GM18858 (cell line): ENCODE results near the gene PM20D1.

Experiments used
- ATAC-seq: cut with Tn5 transposase; IDR thresholded peaks from one replicate; pipeline ENCODE4 v1.9.1; 2021; ENCODE audit not compliant: unreplicated experiment

Gene PM20D1

DNA sequence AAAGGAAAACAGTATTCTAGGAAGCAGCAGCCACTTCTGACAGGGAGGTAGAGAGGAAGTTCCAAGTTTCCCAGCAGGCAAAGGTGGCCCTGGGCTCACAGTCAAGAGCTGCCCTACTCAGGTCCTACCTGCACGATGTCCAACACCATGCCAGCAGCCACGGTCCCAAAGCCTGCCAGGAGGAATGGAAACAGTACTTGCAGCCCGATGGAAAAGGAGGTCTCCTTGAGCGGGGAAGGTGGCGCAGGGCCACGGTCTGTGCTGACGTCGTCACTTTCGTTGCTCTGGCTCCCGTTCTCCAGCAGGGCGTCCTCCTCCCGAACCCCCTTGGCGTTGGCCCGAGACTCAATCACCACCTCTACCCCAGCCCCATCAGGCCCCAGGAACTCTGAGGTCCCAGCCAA is 40.0 kb downstream of the PM20D1 start:
- no peak for ATAC-seq

DNA sequence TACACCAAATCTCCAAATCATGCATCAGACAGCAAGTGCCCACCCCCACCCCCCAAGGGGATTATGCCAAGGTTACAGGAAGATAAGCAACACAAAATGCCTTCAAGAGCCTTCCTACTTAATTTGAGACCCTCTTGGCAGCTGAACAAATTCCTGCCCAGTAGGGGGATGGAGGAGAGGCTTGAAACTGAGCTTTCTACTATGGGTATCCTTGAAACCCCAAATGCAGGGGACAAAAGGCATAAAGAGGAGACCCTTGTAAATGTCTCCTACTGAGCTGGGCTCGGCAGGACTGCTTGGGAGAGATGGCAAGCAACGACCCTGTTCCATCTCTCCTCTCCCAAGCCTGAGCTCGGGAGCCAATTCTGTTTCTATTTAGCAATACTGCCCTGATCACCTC is 40.5 kb downstream of the PM20D1 start:
- no peak for ATAC-seq

GRCh38 chr1:205805082-205805711 is 44.7 kb downstream of the PM20D1 start:
- ATAC-seq, result no peak

GRCh38 chr1:205804605-205805004 is 45.3 kb downstream of the PM20D1 start:
- ATAC-seq, result no peak

GRCh38 chr1:205803986-205804385 is 45.9 kb downstream of the PM20D1 start:
- ATAC-seq, result no peak

GRCh38 chr1:205802060-205802459 is 47.9 kb downstream of the PM20D1 start:
- no peak for ATAC-seq

GRCh38 chr1:205800981-205801703 is 48.8 kb downstream of the PM20D1 start:
- ATAC-seq, result no peak

DNA sequence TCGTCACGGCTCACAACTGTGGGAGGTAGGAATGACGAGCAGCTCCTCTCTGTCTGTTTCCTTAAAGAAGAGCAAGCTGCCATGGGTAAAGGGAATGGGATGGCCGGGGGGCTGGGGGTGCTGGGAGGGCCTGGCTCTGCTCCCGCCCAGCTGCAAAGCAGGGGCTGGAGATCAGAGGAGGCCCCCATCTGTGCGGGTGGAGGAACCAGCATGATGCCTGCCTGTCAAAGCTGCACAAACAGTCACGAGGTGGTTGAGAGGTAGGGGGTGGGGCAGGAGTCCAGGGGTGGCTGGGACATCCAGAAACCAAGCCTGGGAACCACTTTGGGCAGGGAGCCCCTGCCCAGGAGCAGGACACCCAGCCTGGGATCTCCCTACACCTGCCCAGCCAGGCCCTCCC is 49.5 kb downstream of the PM20D1 start:
- no peak for ATAC-seq

- no peak for ATAC-seq
Observed at GRCh38 chr1:205798577-205798976, 51.4 kb downstream of the PM20D1 start.

- no peak for ATAC-seq
Observed at GRCh38 chr1:205797168-205797567, 52.8 kb downstream of the PM20D1 start.

GRCh38 chr1:205794011-205794730 is 55.8 kb downstream of the PM20D1 start:
- ATAC-seq, result no peak

DNA sequence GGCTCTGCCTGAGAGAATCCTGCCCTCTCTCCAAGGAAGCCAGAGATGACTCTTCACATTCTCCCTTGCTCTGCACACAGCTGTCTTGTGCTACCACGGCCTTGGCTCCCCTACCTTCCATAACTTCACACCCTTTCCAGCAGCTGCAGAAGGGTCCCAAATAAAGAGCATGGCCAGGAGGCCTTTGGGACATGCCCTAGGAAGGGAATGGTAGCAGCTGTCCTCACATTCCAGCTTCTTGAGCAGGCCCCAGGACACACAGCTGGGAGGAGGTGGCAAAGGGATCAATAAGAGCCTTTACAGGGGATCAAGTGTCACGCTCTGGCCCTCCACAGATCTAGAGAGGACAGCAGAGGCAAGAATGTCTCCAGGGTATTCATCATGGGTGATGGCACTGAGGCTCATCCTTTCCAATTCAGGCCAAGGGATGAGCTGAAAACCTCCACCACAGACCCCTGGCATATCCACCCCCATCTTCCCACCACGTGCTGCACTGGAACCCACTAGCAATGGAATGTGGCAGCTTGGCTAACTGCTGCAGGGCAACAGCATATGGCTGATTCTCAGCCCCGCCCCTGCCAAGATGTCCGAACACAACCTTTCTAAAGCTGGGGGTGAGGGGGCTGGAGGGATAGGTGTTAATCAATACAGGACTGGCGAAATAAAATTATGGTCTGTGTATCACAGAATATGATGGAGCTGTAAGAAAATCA is 56.8 kb downstream of the PM20D1 start:
- ATAC-seq, result no peak

DNA sequence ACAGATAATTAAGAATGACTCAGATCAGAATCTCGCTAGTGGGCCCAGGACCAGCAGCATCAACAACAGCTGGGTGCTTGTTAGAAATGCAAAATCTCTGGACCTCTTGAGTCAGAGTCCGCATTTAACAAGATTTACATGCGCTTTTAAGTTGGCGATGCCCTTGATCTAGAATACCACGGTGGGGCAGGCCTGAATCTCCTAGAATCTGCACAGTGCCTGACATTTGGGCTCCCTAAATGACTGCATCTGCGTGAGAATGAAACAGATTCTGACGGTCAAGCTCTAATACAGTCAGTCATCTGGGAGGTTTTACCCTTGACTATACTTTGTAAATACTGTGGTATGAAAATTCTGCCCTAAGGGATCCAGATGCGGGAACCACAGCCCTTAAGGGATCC is 57.5 kb downstream of the PM20D1 start:
- no peak for ATAC-seq

GRCh38 chr1:205791568-205792180 is 58.3 kb downstream of the PM20D1 start:
- ATAC-seq, result no peak

- ATAC-seq, result no peak
Observed at GRCh38 chr1:205787287-205787916, 62.5 kb downstream of the PM20D1 start.

- ATAC-seq, result no peak
Observed at GRCh38 chr1:205786601-205787000, 63.3 kb downstream of the PM20D1 start.

GRCh38 chr1:205785446-205785845 is 64.5 kb downstream of the PM20D1 start:
- no peak for ATAC-seq

DNA sequence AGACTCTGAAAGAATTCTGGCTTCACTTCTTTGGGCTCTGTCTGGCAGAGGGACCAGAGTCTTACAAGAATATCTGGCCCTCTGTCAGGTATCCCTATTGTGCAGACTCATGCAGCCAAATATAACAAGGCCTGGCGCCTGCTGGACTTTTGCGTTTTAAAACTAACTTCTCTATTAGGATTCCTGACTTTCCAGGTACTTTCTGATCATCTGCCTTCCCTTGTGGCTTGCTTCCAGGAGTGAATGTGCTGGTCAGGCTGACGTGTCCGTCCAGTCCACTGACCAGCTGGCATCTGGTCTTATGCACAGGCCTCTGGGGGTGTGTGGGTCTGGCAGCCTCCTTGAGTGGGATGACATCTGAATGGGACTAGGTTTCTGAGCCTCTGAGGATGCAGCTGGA is 66.0 kb downstream of the PM20D1 start:
- no peak for ATAC-seq

DNA sequence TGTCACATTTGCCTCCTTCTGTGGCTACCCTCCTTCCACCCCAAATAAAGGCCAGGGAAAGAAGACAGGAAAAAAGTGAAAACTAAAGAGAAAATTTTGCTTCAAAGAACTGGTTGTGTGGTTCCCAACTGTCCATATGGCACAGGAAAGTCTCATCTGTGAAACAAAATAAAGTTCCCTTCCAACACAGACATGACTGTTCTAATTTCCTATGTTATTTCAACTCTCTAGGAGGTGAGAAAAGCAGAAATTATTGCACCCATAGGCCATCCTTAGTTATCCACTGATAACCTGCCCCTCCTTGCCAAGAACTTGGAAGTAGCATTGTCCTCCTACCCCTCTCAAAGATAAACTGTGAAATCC is 66.5 kb downstream of the PM20D1 start:
- ATAC-seq, result no peak

GRCh38 chr1:205782627-205783432 is 67.1 kb downstream of the PM20D1 start:
- no peak for ATAC-seq
